Sigmoid colon (tissue), 7 donors: ENCODE results near the gene FAM163B. TPM values are rescaled to one million over a fixed set of nuclear protein-coding genes. Genes with fewer than 3 reads are reported as not detected.

Experiments
- DNase-seq: peaks from one replicate; pipeline ENCODE4 v3.0.0-alpha.2; 2019
- H3K27ac ChIP-seq, 4 donors: fragments of 200-600 bp; sonication (generic); one replicate each; pipeline ENCODE4 v1.5.1; 2016 to 2019; ENCODE audit warnings: mild to moderate bottlenecking in 1 of 4
- H3K27me3 ChIP-seq, 3 donors: fragments of 200-600 bp; sonication (generic); one replicate each; pipeline ENCODE4 v1.5.1; 2019; ENCODE audit warnings: mild to moderate bottlenecking in 1 of 3
- H3K36me3 ChIP-seq, 4 donors: fragments of 200-600 bp; sonication (generic); one replicate each; pipeline ENCODE4 v1.5.1; 2016 to 2019
- H3K4me1 ChIP-seq, 4 donors: fragments of 200-600 bp; sonication (generic); one replicate each; pipeline ENCODE4 v1.5.1; 2017 to 2019
- H3K4me3 ChIP-seq, 4 donors: fragments of 200-600 bp; sonication (generic); one replicate each; pipeline ENCODE4 v1.5.1; 2017 to 2019; ENCODE audit warnings: mild to moderate bottlenecking in 2 of 4, moderate library complexity in 1 of 4
- H3K9me3 ChIP-seq, 4 donors: fragments of 200-600 bp in 3 of 4; sonication (generic) in 3 of 4; one replicate each; pipeline versions ENCODE4 v1.5.1 to v1.6.1; 2013 to 2019
- CTCF ChIP-seq, 4 experiments: fragments of 450-650 bp in 3 of 4; fragments of 200-600 bp in 1 of 4; IDR thresholded peaks; one replicate each; pipeline ENCODE4 v1.5.1; 2016 to 2019; ENCODE audit warnings: antibody characterized with exemption in 4 of 4, mild to moderate bottlenecking in 3 of 4, moderate library complexity in 2 of 4
- EP300 ChIP-seq, 4 donors: sonication (generic); formaldehyde crosslinking; IDR thresholded peaks; one replicate each; pipeline ENCODE4 v1.6.1; 2017; ENCODE audit warnings: antibody characterized with exemption in 4 of 4
- POLR2A ChIP-seq, 2 donors: fragments of 450-650 bp; IDR thresholded peaks; one replicate each; pipeline ENCODE4 v1.6.1; 2016; ENCODE audit warnings: antibody characterized with exemption in 2 of 2, mild to moderate bottlenecking in 2 of 2, moderate library complexity in 2 of 2
- POLR2AphosphoS5 ChIP-seq, 4 donors: sonication (generic); formaldehyde crosslinking; IDR thresholded peaks; one replicate each; pipeline ENCODE4 v1.6.1; 2017; ENCODE audit warnings: antibody characterized with exemption in 4 of 4
- WGBS, 2 donors: extraction: QIAGEN DNeasy Blood & Tissue Kit; methylation state at CpG; one replicate each; pipeline ENCODE4 v1.1.7; 2013; 5-methylcytosine and 5-hydroxymethylcytosine counted together
- intact Hi-C: fragments of 100-400 bp; cut with DNase I; formaldehyde crosslinking; loops from one replicate; pipeline ENCODE4 v1.15.1; 2023
- polyA plus RNA-seq, 3 donors: library from polyadenylated mRNA; stranded (reverse); fragments of 200-250 nt; gene quantifications; one replicate each; pipeline ENCODE4 v1.2.3, GENCODE V29; 2013
- total RNA-seq, 4 donors: library from RNA; depleted of rRNA; stranded (reverse); fragments of >200 nt; gene quantifications; one replicate each; pipeline ENCODE4 v1.1.0, GENCODE V29; 2016
- donor health status: healthy with polysubstance abuse.
- donor health status: Bipolar disorder and iron deficiency.
- donor health status: healthy.

Gene FAM163B
- total and polyA plus RNA-seq, 7 donors = 0.29 to 2.4 (median 1.2) TPM; not detected in 1

GRCh38 chr9:133647148-133647547, 38.0 kb upstream of the FAM163B start:
- no peaks in the 10 kb centered on the region for H3K36me3 ChIP-seq
- no peaks in the 10 kb centered on the region for H3K4me1 ChIP-seq
- H3K27ac ChIP-seq = no peak overlapping the region
- TF ChIP-seq EP300 (IDR thresholded peaks at IDR 0.05) = no peak
- TF ChIP-seq CTCF (IDR thresholded peaks at IDR 0.05) = no peak
- TF ChIP-seq POLR2A (IDR thresholded peaks at IDR 0.05) = no peak
- no peak for TF ChIP-seq POLR2AphosphoS5 (IDR thresholded peaks at IDR 0.05)
- intact Hi-C loops = no loop called here
- H3K4me3 ChIP-seq = no peak overlapping the region
- peaks cover 2 to 23% (median 8%) of the 10 kb centered on the region in 3 donors for H3K27me3 ChIP-seq
- no peak for DNase-seq
- H3K9me3 ChIP-seq = no peaks in the 10 kb centered on the region
- WGBS, 2 donors = 35 to 63% methylated on average over 7 of the region's 7 CpGs

- peaks cover 0 to 16% (median 2%) of the 10 kb centered on the region in 3 donors for H3K27me3 ChIP-seq
- H3K9me3 ChIP-seq = no peaks in the 10 kb centered on the region
- no peak overlapping the region for H3K4me3 ChIP-seq
- WGBS, 2 donors = 41 to 59% methylated on average over 10 of the region's 10 CpGs
- intact Hi-C loops = no loop called here
- no peaks in the 10 kb centered on the region for H3K4me1 ChIP-seq
- no peak for DNase-seq
- TF ChIP-seq POLR2AphosphoS5 (IDR thresholded peaks at IDR 0.05) (no peak), POLR2A (IDR thresholded peaks at IDR 0.05) (no peak), CTCF (IDR thresholded peaks at IDR 0.05) (no peak), EP300 (IDR thresholded peaks at IDR 0.05) (no peak)
- no peaks in the 10 kb centered on the region for H3K36me3 ChIP-seq
- H3K27ac ChIP-seq = no peak overlapping the region
These were observed 36.0 kb upstream of the FAM163B start for GRCh38 chr9:133645021-133645765.

GRCh38 chr9:133643978-133644760, 35.0 kb upstream of the FAM163B start:
- 72 to 85% methylated on average over 23 of the region's 23 CpGs for WGBS, 2 donors
- intact Hi-C loops = no loop called here
- DNase-seq = no peak

GRCh38 chr9:133643362-133643755, 34.2 kb upstream of the FAM163B start:
- H3K27me3 ChIP-seq = peaks cover 0 to 10% (median under 1%) of the 10 kb centered on the region in 3 donors
- WGBS, 2 donors = 84 to 92% methylated on average over 20 of the region's 20 CpGs
- TF ChIP-seq EP300 (IDR thresholded peaks at IDR 0.05) (no peak), POLR2A (IDR thresholded peaks at IDR 0.05) (no peak), CTCF (IDR thresholded peaks at IDR 0.05) (no peak), POLR2AphosphoS5 (IDR thresholded peaks at IDR 0.05) (no peak)
- H3K27ac ChIP-seq = no peak overlapping the region
- H3K36me3 ChIP-seq = no peaks in the 10 kb centered on the region
- H3K4me3 ChIP-seq = no peak overlapping the region
- H3K9me3 ChIP-seq = no peaks in the 10 kb centered on the region
- H3K4me1 ChIP-seq = no peaks in the 10 kb centered on the region
- intact Hi-C loops = no loop called here
- DNase-seq = no peak

More at GRCh38 chr9:133643978-133644760, 35.0 kb upstream of the FAM163B start:
- no peak for TF ChIP-seq POLR2A (IDR thresholded peaks at IDR 0.05)
- TF ChIP-seq POLR2AphosphoS5 (IDR thresholded peaks at IDR 0.05) = no peak
- TF ChIP-seq EP300 (IDR thresholded peaks at IDR 0.05) = no peak
- TF ChIP-seq CTCF (IDR thresholded peaks at IDR 0.05) = no peak
- Histone ChIP-seq H3K4me3 (no peak overlapping the region), H3K36me3 (no peaks in the 10 kb centered on the region), H3K4me1 (no peaks in the 10 kb centered on the region), H3K9me3 (no peaks in the 10 kb centered on the region), H3K27ac (no peak overlapping the region), H3K27me3 (peaks cover 0 to 10% (median 2%) of the 10 kb centered on the region in 3 donors)
